WTC11 (cell line): ENCODE results near the gene CHRNA3. TPM values are rescaled to one million over a fixed set of nuclear protein-coding genes. Genes with fewer than 3 reads are reported as not detected.

Source experiments
- ATAC-seq: fragments of 200-7000 bp; cut with Tn5 transposase; 2 replicates; pipeline ENCODE4 v1.10.0; 2021; ENCODE audit warnings: mild to moderate bottlenecking, moderate library complexity
- CTCF ChIA-PET: fragments of 300-600 bp; sonication (Branson Sonifier 250); formaldehyde crosslinking; loops from one replicate; lab custom pipeline; 2021; ENCODE audit warnings: antibody characterized with exemption; lab: Charles Lee
- POLR2A ChIA-PET: fragments of 350-600 bp; sonication (Branson Sonifier 250); formaldehyde crosslinking; loops from one replicate; lab custom pipeline; 2021; ENCODE audit warnings: antibody characterized with exemption; lab: Charles Lee
- DNase-seq: peaks from one replicate; pipeline ENCODE4 v3.0.0; 2021; ENCODE audit warnings: low spot score
- H3K27ac Mint-ChIP-seq: 2 replicates; pipeline ENCODE4 v1.8.0; 2021; ENCODE audit warnings: mixed read lengths
- H3K27me3 Mint-ChIP-seq: 2 replicates; pipeline ENCODE4 v1.8.0; 2021; ENCODE audit warnings: low read depth, mild to moderate bottlenecking, moderate library complexity, mixed read lengths
- H3K36me3 Mint-ChIP-seq: 2 replicates; pipeline ENCODE4 v1.8.0; 2021; ENCODE audit warnings: mixed read lengths
- H3K4me1 Mint-ChIP-seq: 2 replicates; pipeline ENCODE4 v1.8.0; 2022; ENCODE audit warnings: mixed read lengths
- H3K4me3 Mint-ChIP-seq: 2 replicates; pipeline ENCODE4 v1.8.0; 2021; ENCODE audit warnings: mild to moderate bottlenecking, moderate library complexity, mixed read lengths
- H3K9me3 Mint-ChIP-seq: 2 replicates; pipeline ENCODE4 v1.8.0; 2021; ENCODE audit warnings: mixed read lengths
- ATF1 ChIP-seq: sonication (generic); formaldehyde crosslinking; IDR thresholded peaks from 2 replicates; pipeline ENCODE4 v1.8.1; 2023; ENCODE audit warnings: mild to moderate bottlenecking, moderate library complexity, missing genetic modification reagents
- CREB1 ChIP-seq: sonication (generic); formaldehyde crosslinking; IDR thresholded peaks from 2 replicates; pipeline ENCODE4 v1.8.0; 2023; ENCODE audit warnings: mild to moderate bottlenecking, missing genetic modification reagents
- E2F1 ChIP-seq: sonication (generic); formaldehyde crosslinking; IDR thresholded peaks from 2 replicates; pipeline ENCODE4 v1.8.0; 2022; ENCODE audit warnings: mild to moderate bottlenecking, missing genetic modification reagents
- ELF4 ChIP-seq: sonication (generic); formaldehyde crosslinking; IDR thresholded peaks from 2 replicates; pipeline ENCODE4 v1.8.1; 2022; ENCODE audit warnings: low read depth, mild to moderate bottlenecking, moderate library complexity, missing genetic modification reagents
- FOXJ3 ChIP-seq: sonication (generic); formaldehyde crosslinking; IDR thresholded peaks from 2 replicates; pipeline ENCODE4 v1.9.0; 2021; ENCODE audit warnings: missing genetic modification reagents, mild to moderate bottlenecking, borderline replicate concordance
- FOXP1 ChIP-seq: sonication (generic); formaldehyde crosslinking; IDR thresholded peaks from 2 replicates; pipeline ENCODE4 v1.8.0; 2022; ENCODE audit warnings: missing genetic modification reagents, mild to moderate bottlenecking, moderate library complexity, borderline replicate concordance
- GTF2I ChIP-seq: fragments of 250-450 bp; sonication (Bioruptor Pico); conservative IDR thresholded peaks from 2 replicates; pipeline ENCODE4 v1.4.0; 2021; ENCODE audit warnings: mild to moderate bottlenecking
- HMGXB4 ChIP-seq: sonication (generic); formaldehyde crosslinking; IDR thresholded peaks from 2 replicates; pipeline ENCODE4 v1.8.1; 2023; ENCODE audit warnings: mild to moderate bottlenecking, moderate library complexity, missing genetic modification reagents
- IRF1 ChIP-seq: sonication (generic); formaldehyde crosslinking; IDR thresholded peaks from 2 replicates; pipeline ENCODE4 v1.8.0; 2023; ENCODE audit warnings: missing genetic modification reagents
- JUN ChIP-seq: sonication (generic); formaldehyde crosslinking; IDR thresholded peaks from 2 replicates; pipeline ENCODE4 v1.8.0; 2023; ENCODE audit warnings: mild to moderate bottlenecking, missing genetic modification reagents
- MLX ChIP-seq: sonication (generic); formaldehyde crosslinking; IDR thresholded peaks from 2 replicates; pipeline ENCODE4 v1.8.1; 2023; ENCODE audit warnings: mild to moderate bottlenecking, missing genetic modification reagents, moderate library complexity
- MXD4 ChIP-seq: fragments of 250-450 bp; sonication (Bioruptor Pico); IDR thresholded peaks from 2 replicates; pipeline ENCODE4 v1.8.0; 2021; ENCODE audit warnings: mild to moderate bottlenecking, moderate library complexity, borderline replicate concordance
- NFATC4 ChIP-seq: fragments of 250-450 bp; sonication (Bioruptor Pico); IDR thresholded peaks from 2 replicates; pipeline ENCODE4 v1.9.0; 2021; ENCODE audit warnings: mild to moderate bottlenecking
- NFYB ChIP-seq: sonication (generic); formaldehyde crosslinking; conservative IDR thresholded peaks from 2 replicates; pipeline ENCODE4 v1.8.0; 2022; ENCODE audit warnings: low read depth, missing genetic modification reagents
- NR3C1 ChIP-seq: sonication (generic); formaldehyde crosslinking; conservative IDR thresholded peaks from 2 replicates; pipeline ENCODE4 v1.8.1; 2023; ENCODE audit warnings: low read depth, mild to moderate bottlenecking, missing genetic modification reagents
- PREB ChIP-seq: sonication (generic); formaldehyde crosslinking; IDR thresholded peaks from 2 replicates; pipeline ENCODE4 v1.8.1; 2022; ENCODE audit warnings: mild to moderate bottlenecking, missing genetic modification reagents, moderate library complexity, borderline replicate concordance
- RORB ChIP-seq: fragments of 250-450 bp; sonication (Bioruptor Pico); IDR thresholded peaks from 2 replicates; pipeline ENCODE4 v1.9.0; 2021; ENCODE audit warnings: mild to moderate bottlenecking
- USF2 ChIP-seq: sonication (generic); formaldehyde crosslinking; IDR thresholded peaks from 2 replicates; pipeline ENCODE4 v1.8.1; 2023; ENCODE audit warnings: mild to moderate bottlenecking, missing genetic modification reagents, moderate library complexity
- ZNF281 ChIP-seq: sonication (generic); formaldehyde crosslinking; IDR thresholded peaks from 2 replicates; pipeline ENCODE4 v1.8.0; 2023; ENCODE audit warnings: mild to moderate bottlenecking, missing genetic modification reagents
- ZNF425 ChIP-seq: fragments of 250-450 bp; sonication (Bioruptor Pico); conservative IDR thresholded peaks from 2 replicates; pipeline ENCODE4 v1.9.0; 2021; ENCODE audit warnings: mild to moderate bottlenecking
- total RNA-seq: library from RNA; stranded (reverse); gene quantifications from 3 replicates; pipeline ENCODE4 v1.2.3, GENCODE V29; 2021

Gene CHRNA3
- total RNA-seq, 1 experiment from 2014 or later: 4.4 TPM

GRCh38 chr15:78667578-78668236 lies 46.9 kb upstream of the CHRNA3 start:
- CTCF ChIA-PET: interaction anchor here (1.5 kb wide), 1 partner anchor 71 kb away, joined by 4 read pairs; no protein-coding TSS in a partner anchor
- Mint-ChIP-seq H3K27me3 (peaks cover 41% of the 10 kb centered on the region), H3K27ac (no peak overlapping the region), H3K36me3 (no peaks in the 10 kb centered on the region), H3K4me1 (peaks cover 42% of the 10 kb centered on the region), H3K9me3 (no peaks in the 10 kb centered on the region), H3K4me3 (no peak overlapping the region)
- ATAC-seq: no peak
- no peak for DNase-seq
- no peak for TF ChIP-seq NFYB (CRISPR knock-in tag)
- no peak for TF ChIP-seq ZNF425 (CRISPR knock-in tag)
- no peak for TF ChIP-seq IRF1 (CRISPR knock-in tag)
- TF ChIP-seq ATF1 (CRISPR knock-in tag): no peak
- no peak for TF ChIP-seq NR3C1 (CRISPR knock-in tag)
- no peak for TF ChIP-seq FOXP1
- no peak for TF ChIP-seq MLX
- TF ChIP-seq JUN (CRISPR knock-in tag): no peak
- TF ChIP-seq GTF2I (CRISPR knock-in tag): no peak
- TF ChIP-seq PREB (CRISPR knock-in tag): no peak
- TF ChIP-seq HMGXB4 (CRISPR knock-in tag): no peak
- no peak for TF ChIP-seq USF2 (CRISPR knock-in tag)
- no peak for TF ChIP-seq MXD4
- no peak for TF ChIP-seq RORB (CRISPR knock-in tag)
- no peak for TF ChIP-seq NFATC4 (CRISPR knock-in tag)
- TF ChIP-seq CREB1: no peak
- TF ChIP-seq E2F1 (CRISPR knock-in tag): no peak
- TF ChIP-seq ELF4 (CRISPR knock-in tag): no peak
- TF ChIP-seq FOXJ3: no peak
- TF ChIP-seq ZNF281 (CRISPR knock-in tag): no peak
- POLR2A ChIA-PET: interaction anchor here (1.0 kb wide), 1 partner anchor 18 kb away, joined by 3 read pairs; no protein-coding TSS in a partner anchor
